ENCODE results near the gene ZNF407.
A peak's percentile ranks its signal among the peaks of the same experiment; 100 is the strongest.

Gene ZNF407

GRCh38 chr18:74836296-74837139 lies 238.8 kb downstream of the ZNF407 start:
- peak; percentile 67 to 73 for DNase-seq

GRCh38 chr18:74840492-74841167 lies 243.0 kb downstream of the ZNF407 start:
- DNase-seq: no peak

- DNase-seq: no peak
Measured at GRCh38 chr18:74841248-74841647, 243.6 kb downstream of the ZNF407 start.

DNA sequence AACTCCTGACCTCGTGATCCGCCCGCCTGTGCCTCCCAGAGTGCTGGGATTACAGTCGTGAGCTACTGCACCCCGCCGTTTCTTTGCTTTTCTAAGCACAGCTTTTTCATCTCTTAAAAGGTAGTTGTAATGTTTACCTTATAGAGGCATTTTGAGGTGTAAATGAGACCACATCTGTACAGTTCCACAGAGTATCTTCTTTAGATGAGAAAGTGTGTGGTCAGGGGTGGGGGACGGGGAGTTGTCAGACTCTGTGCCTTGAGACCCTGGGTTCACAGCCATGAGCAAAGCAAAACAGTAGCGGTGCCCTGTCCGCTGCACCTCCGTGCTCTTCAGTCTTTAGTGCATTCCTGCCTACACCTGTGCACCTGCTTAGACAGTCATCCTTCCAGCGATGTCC lies 251.6 kb downstream of the ZNF407 start:
- no peak for DNase-seq

DNA sequence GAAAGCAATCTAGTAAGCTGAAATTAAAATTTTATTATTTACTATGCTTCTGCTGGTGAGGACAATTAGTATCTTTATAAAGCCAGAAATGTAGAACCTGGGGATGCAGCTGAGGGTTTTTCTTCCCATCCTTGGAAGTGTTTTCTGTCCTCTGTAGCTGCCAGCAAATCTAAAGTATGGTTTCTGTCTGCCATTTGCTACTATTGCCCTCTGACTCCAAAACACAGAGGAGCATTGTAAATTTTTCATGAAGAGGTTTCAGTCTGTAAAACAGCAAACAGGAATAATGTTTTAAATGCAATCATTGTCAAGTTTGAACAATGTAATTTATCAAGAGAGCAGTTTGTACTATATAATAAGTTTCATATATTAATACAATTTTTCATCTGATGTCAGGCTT lies 258.8 kb downstream of the ZNF407 start:
- peak in 1 of 2 experiments; percentile 26 for DNase-seq

GRCh38 chr18:74856928-74857327 lies 259.3 kb downstream of the ZNF407 start:
- peak in 1 of 2 experiments; percentile 34 for DNase-seq

DNA sequence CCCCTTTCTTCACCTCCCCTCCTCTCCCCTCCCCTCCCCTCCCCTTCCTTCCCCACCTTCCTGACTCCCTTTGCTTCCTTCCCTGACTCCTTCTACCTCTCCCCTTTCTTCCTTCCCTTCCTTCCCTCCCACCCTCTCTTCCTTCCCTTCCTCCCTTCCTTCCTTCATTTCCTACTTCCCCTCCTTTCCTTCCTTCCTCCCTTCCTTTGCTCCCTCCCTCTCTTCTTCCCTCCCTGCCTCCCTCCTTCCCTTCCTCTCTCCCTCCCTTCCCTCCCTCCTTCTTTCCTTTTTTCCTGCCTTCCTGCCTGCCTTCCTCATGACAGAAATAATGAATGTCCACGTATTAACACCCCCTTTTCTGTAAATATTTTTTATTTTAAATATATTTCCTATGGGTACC lies 260.2 kb downstream of the ZNF407 start:
- DNase-seq: no peak

GRCh38 chr18:74861154-74861553 lies 263.5 kb downstream of the ZNF407 start:
- no peak for DNase-seq

- no peak for DNase-seq
Measured at GRCh38 chr18:74862094-74862493, 264.4 kb downstream of the ZNF407 start.

GRCh38 chr18:74866577-74866976 lies 268.9 kb downstream of the ZNF407 start:
- DNase-seq: no peak

DNA sequence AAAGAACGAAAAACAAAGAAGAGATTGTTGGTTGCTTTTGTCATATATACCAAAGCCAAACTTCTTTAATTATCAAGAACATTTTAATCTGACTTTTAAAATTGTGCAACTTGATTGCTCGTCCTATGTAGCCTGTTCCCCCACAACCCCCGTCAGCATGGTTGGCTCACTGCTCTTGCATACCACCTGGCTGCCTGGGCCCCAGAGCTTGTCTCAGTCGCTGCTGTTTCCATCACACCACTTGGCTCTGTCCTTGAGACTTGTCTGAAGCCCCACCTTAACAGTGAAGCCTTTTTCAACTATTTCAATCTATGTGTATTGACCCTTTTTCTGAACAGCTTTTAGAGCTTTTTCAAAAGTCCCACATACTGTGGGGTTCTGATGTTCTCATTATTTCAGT lies 270.8 kb downstream of the ZNF407 start:
- no peak for DNase-seq

GRCh38 chr18:74869904-74870863 lies 272.5 kb downstream of the ZNF407 start:
- no peak for DNase-seq

- DNase-seq: no peak
Measured at GRCh38 chr18:74870950-74871349, 273.3 kb downstream of the ZNF407 start.

- no peak for DNase-seq
Measured at GRCh38 chr18:74873629-74874028, 276.0 kb downstream of the ZNF407 start.

- no peak for DNase-seq
Measured at GRCh38 chr18:74874351-74874750, 276.7 kb downstream of the ZNF407 start.

DNA sequence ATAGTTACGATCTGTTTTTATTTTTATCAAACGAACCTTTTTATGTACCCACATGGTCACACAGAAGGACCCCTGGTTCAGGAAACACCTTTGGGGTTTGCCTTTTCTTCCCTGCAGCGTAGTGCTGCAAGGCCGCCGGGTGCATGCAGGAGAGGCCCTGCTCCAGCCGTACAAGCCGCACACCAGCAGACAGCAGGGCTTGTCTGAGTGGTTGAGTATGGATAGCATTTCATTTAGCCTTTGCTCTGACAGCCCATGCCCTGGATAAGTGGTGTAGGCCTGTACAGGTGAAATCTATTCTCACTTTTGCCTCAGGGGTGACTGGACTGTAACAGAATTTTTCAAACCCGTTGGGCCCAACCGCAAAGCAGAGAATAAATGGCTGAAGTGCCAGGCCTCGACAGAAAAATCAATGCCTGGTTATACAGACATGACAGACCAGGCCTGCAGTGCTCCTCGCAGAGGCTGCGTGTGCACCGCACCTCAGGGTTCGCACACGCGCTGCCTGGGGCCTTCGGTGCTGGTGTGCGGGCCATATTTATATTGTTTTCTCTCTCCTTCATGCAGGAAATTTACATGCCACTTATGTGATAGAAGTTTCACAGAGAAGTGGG lies 279.1 kb downstream of the ZNF407 start:
- no peak for DNase-seq

GRCh38 chr18:74878267-74878666 lies 280.6 kb downstream of the ZNF407 start:
- DNase-seq: no peak

- DNase-seq: peak in 1 of 2 experiments; percentile 49
Measured at GRCh38 chr18:74880706-74881278, 283.1 kb downstream of the ZNF407 start.

- peak; percentile 61 to 71 for DNase-seq
Measured at GRCh38 chr18:74892066-74892627, 294.5 kb downstream of the ZNF407 start.

GRCh38 chr18:74895686-74896085 lies 298.0 kb downstream of the ZNF407 start:
- peak; percentile 53 to 64 for DNase-seq

GRCh38 chr18:74896390-74896991 lies 298.8 kb downstream of the ZNF407 start:
- peak; percentile 78 to 84 for DNase-seq
